Mucosa of rectum (tissue), 2 donors: Measurements from ENCODE around the gene RSPH3.
"Not testable (repeated sequence)": the region's sequence is repeated elsewhere in the genome, so short reads cannot be mapped to it uniquely, and the experiment has no call there.

ENCODE experiments used
- H3K27ac ChIP-seq, 2 donors: one replicate each; pipeline ENCODE4 v1.7.0; 2013; ENCODE audit warnings: inconsistent platforms in 2 of 2, low read depth in 2 of 2, low read length in 2 of 2
- H3K27me3 ChIP-seq, 2 donors: one replicate each; pipeline ENCODE4 v1.7.0; 2013; ENCODE audit warnings: low read length in 2 of 2; ENCODE audit not compliant: control insufficient read depth in 2 of 2, insufficient read depth in 2 of 2
- H3K36me3 ChIP-seq, 2 donors: one replicate each; pipeline ENCODE4 v1.7.0; 2013; ENCODE audit warnings: low read length in 2 of 2; ENCODE audit not compliant: control insufficient read depth in 2 of 2, insufficient read depth in 2 of 2
- H3K4me1 ChIP-seq, 2 donors: one replicate each; pipeline ENCODE4 v1.7.0; 2013; ENCODE audit warnings: low read length in 2 of 2, mild to moderate bottlenecking in 1 of 2; ENCODE audit not compliant: control insufficient read depth in 2 of 2, insufficient read depth in 2 of 2
- H3K4me3 ChIP-seq, 2 donors: one replicate each; pipeline ENCODE4 v1.7.0; 2013; ENCODE audit warnings: low read length in 2 of 2
- H3K9ac ChIP-seq, 2 donors: one replicate each; pipeline ENCODE4 v1.7.0; 2013; ENCODE audit warnings: low read length in 2 of 2, low read depth in 1 of 2, mild to moderate bottlenecking in 1 of 2
- H3K9me3 ChIP-seq, 2 donors: one replicate each; pipeline ENCODE4 v1.7.0; 2013; ENCODE audit warnings: low read length in 2 of 2; ENCODE audit not compliant: control insufficient read depth in 2 of 2
- donor health status: healthy.
- donor health status: Normal muscosa, but diverticular disease.

Gene RSPH3

GRCh38 chr6:159041181-159041580, 41.2 kb upstream of the RSPH3 start:
- peaks cover 5 to 10% of the 10 kb centered on the region in 2 donors for H3K4me1 ChIP-seq
- H3K9me3 ChIP-seq: no peaks in the 10 kb centered on the region
- no peaks in the 10 kb centered on the region for H3K27me3 ChIP-seq
- peak overlapping the region in 1 of 2 donors; percentile 74 for H3K27ac ChIP-seq
- no peak overlapping the region for H3K9ac ChIP-seq
- H3K4me3 ChIP-seq: no peak overlapping the region
- H3K36me3 ChIP-seq: peaks cover 0 to 1% of the 10 kb centered on the region in 2 donors

GRCh38 chr6:159039885-159040258, 39.9 kb upstream of the RSPH3 start:
- peak overlapping the region in 1 of 2 donors; percentile 9 for H3K9ac ChIP-seq
- peaks cover 5 to 10% of the 10 kb centered on the region in 2 donors for H3K4me1 ChIP-seq
- H3K9me3 ChIP-seq: no peaks in the 10 kb centered on the region
- peaks cover 0 to 8% of the 10 kb centered on the region in 2 donors for H3K36me3 ChIP-seq
- peak overlapping the region in 1 of 2 donors; percentile 31 for H3K4me3 ChIP-seq
- H3K27ac ChIP-seq: peak overlapping the region; percentile 49 to 74
- H3K27me3 ChIP-seq: no peaks in the 10 kb centered on the region

- Histone ChIP-seq H3K9me3 (no peaks in the 10 kb centered on the region), H3K4me3 (peak overlapping the region in 1 of 2 donors; percentile 62), H3K9ac (peak overlapping the region in 1 of 2 donors; percentile 9), H3K27ac (peak overlapping the region; percentile 49 to 74), H3K4me1 (peaks cover 5 to 10% of the 10 kb centered on the region in 2 donors), H3K36me3 (peaks cover 0 to 8% of the 10 kb centered on the region in 2 donors), H3K27me3 (no peaks in the 10 kb centered on the region)
These were observed 39.2 kb upstream of the RSPH3 start for GRCh38 chr6:159038914-159039884.

GRCh38 chr6:159038318-159038717, 38.3 kb upstream of the RSPH3 start:
- not testable (repeated sequence) for H3K36me3 ChIP-seq, H3K27me3 ChIP-seq, H3K9ac ChIP-seq, H3K9me3 ChIP-seq, H3K27ac ChIP-seq, H3K4me1 ChIP-seq, H3K4me3 ChIP-seq

GRCh38 chr6:159037756-159038290, 37.8 kb upstream of the RSPH3 start:
- H3K4me1 ChIP-seq: peaks cover 5% of the 10 kb centered on the region in 2 donors
- H3K27me3 ChIP-seq: no peaks in the 10 kb centered on the region
- no peak overlapping the region for H3K9ac ChIP-seq
- peaks cover 0 to 8% of the 10 kb centered on the region in 2 donors for H3K36me3 ChIP-seq
- H3K9me3 ChIP-seq: no peaks in the 10 kb centered on the region
- no peak overlapping the region for H3K27ac ChIP-seq
- no peak overlapping the region for H3K4me3 ChIP-seq

GRCh38 chr6:159036673-159037072, 36.7 kb upstream of the RSPH3 start:
- Histone ChIP-seq H3K27ac (no peak overlapping the region), H3K27me3 (no peaks in the 10 kb centered on the region), H3K9me3 (no peaks in the 10 kb centered on the region), H3K4me3 (no peak overlapping the region), H3K9ac (no peak overlapping the region), H3K4me1 (peaks cover 0 to under 1% of the 10 kb centered on the region in 2 donors), H3K36me3 (peaks cover 0 to 8% of the 10 kb centered on the region in 2 donors)

- Histone ChIP-seq H3K27ac (no peak overlapping the region), H3K36me3 (peaks cover 0 to 8% of the 10 kb centered on the region in 2 donors), H3K4me1 (no peaks in the 10 kb centered on the region), H3K9me3 (no peaks in the 10 kb centered on the region), H3K4me3 (no peak overlapping the region), H3K9ac (no peak overlapping the region), H3K27me3 (no peaks in the 10 kb centered on the region)
These were observed 35.9 kb upstream of the RSPH3 start for GRCh38 chr6:159035891-159036290.

- Histone ChIP-seq H3K36me3 (peaks cover 0 to 8% of the 10 kb centered on the region in 2 donors), H3K4me3 (no peak overlapping the region), H3K9me3 (no peaks in the 10 kb centered on the region), H3K9ac (no peak overlapping the region), H3K27ac (peak overlapping the region; percentile 32 to 37), H3K27me3 (no peaks in the 10 kb centered on the region), H3K4me1 (no peaks in the 10 kb centered on the region)
These were observed 33.4 kb upstream of the RSPH3 start for GRCh38 chr6:159033160-159034049.

- Histone ChIP-seq H3K9me3 (no peaks in the 10 kb centered on the region), H3K4me1 (no peaks in the 10 kb centered on the region), H3K9ac (no peak overlapping the region), H3K27ac (no peak overlapping the region), H3K27me3 (no peaks in the 10 kb centered on the region), H3K4me3 (no peak overlapping the region), H3K36me3 (peaks cover 0 to 8% of the 10 kb centered on the region in 2 donors)
These were observed 31.8 kb upstream of the RSPH3 start for GRCh38 chr6:159031846-159032245.
